Endothelial cell of umbilical vein (primary cell): ENCODE results near the gene NUP214. TPM values are rescaled to one million over a fixed set of nuclear protein-coding genes. Genes with fewer than 3 reads are reported as not detected.

Experiments
- BruUV-seq: library from RNA; stranded (reverse); fragments of 400-500 nt; replicated peaks from 2 replicates; lab custom pipeline; 2021; lab: Mats Ljungman, UMichigan
- CTCF ChIA-PET: fragments of 300-600, 350-600 bp; sonication (Branson Sonifier 250); formaldehyde crosslinking; loops from one replicate; lab custom pipeline; 2021; ENCODE audit warnings: antibody characterized with exemption, inconsistent platforms; lab: Charles Lee
- POLR2A ChIA-PET: fragments of 300-600, 350-600 bp; sonication (Branson Sonifier 250); formaldehyde crosslinking; loops from one replicate; lab custom pipeline; 2021; ENCODE audit warnings: antibody characterized with exemption, inconsistent platforms; lab: Charles Lee
- DNase-seq: peaks from one replicate; pipeline ENCODE4 v3.0.0-alpha.2; 2011; ENCODE audit warnings: low read depth, low spot score
- FAIRE-seq: peaks from 2 replicates; lab custom pipeline; 2011; peaks lifted over from hg19 to GRCh38; lab: Jason Lieb, UNC
- H2AFZ ChIP-seq: 2 replicates; pipeline ENCODE4 v1.6.0; 2012; ENCODE audit warnings: low read depth, low read length, control low read depth, inconsistent platforms
- H3K27ac ChIP-seq: 2 replicates; pipeline ENCODE4 v1.5.1; 2011; ENCODE audit warnings: low read depth, mild to moderate bottlenecking, control low read depth, low read length, moderate library complexity; ENCODE audit not compliant: insufficient read depth
- H3K27me3 ChIP-seq, 2 experiments: 2 replicates each; pipeline versions ENCODE4 v1.6.0 to v1.6.1; 2011; ENCODE audit warnings: low read length in 2 of 2, mixed read lengths in 1 of 2; ENCODE audit not compliant: control insufficient read depth in 2 of 2, insufficient read depth in 2 of 2
- H3K36me3 ChIP-seq, 2 experiments: 2 replicates in 1 of 2; 3 replicates in 1 of 2; pipeline ENCODE4 v1.5.1; 2011; ENCODE audit warnings: low read length in 2 of 2, mild to moderate bottlenecking in 1 of 2, moderate library complexity in 1 of 2; ENCODE audit not compliant: control insufficient read depth in 2 of 2, insufficient read depth in 2 of 2; ENCODE audit errors: extremely low read depth in 1 of 2
- H3K4me1 ChIP-seq: 3 replicates; pipeline ENCODE4 v1.5.1; 2011; ENCODE audit warnings: mild to moderate bottlenecking, low read length; ENCODE audit not compliant: control insufficient read depth, insufficient read depth; ENCODE audit errors: extremely low read depth
- H3K4me2 ChIP-seq: 2 replicates; pipeline ENCODE4 v1.6.1; 2011; ENCODE audit warnings: low read length, control low read depth, mixed read lengths; ENCODE audit not compliant: insufficient read depth
- H3K4me3 ChIP-seq, 3 experiments: fragments of 200-600 bp in 1 of 3; sonication (generic), shearing (Covaris generic) in 1 of 3; replicated peaks in 1 of 3; 2 replicates each; pipeline ENCODE4 v1.5.1; 2011 to 2016; ENCODE audit warnings: control low read depth in 3 of 3, low read length in 3 of 3, mild to moderate bottlenecking in 2 of 3, inconsistent platforms in 1 of 3, low read depth in 1 of 3, moderate library complexity in 1 of 3; ENCODE audit not compliant: insufficient read depth in 1 of 3
- H3K79me2 ChIP-seq: 2 replicates; pipeline ENCODE4 v1.6.0; 2012; ENCODE audit warnings: low read length, inconsistent platforms; ENCODE audit not compliant: control insufficient read depth, insufficient read depth
- H3K9ac ChIP-seq: replicated peaks from 2 replicates; pipeline ENCODE3; 2011; ENCODE audit warnings: low read length, control low read depth; ENCODE audit not compliant: insufficient read depth; ENCODE audit errors: extremely low read depth
- H3K9me1 ChIP-seq: replicated peaks from 3 replicates; pipeline ENCODE4 v1.6.0; 2011; ENCODE audit warnings: mild to moderate bottlenecking, low read length; ENCODE audit not compliant: control insufficient read depth, insufficient read depth; ENCODE audit errors: extremely low read depth
- H3K9me3 ChIP-seq: replicated peaks from 2 replicates; pipeline ENCODE4 v1.5.1; 2012; ENCODE audit warnings: low read length, inconsistent platforms; ENCODE audit not compliant: control insufficient read depth, insufficient read depth
- H4K20me1 ChIP-seq: replicated peaks from 2 replicates; pipeline ENCODE3; 2011; ENCODE audit warnings: mild to moderate bottlenecking, low read length; ENCODE audit not compliant: control insufficient read depth, insufficient read depth; ENCODE audit errors: extremely low read depth
- CTCF ChIP-seq, 2 donors: IDR thresholded peaks; 1 replicate in 1 of 2; 2 replicates in 1 of 2; pipeline ENCODE4 v1.5.1; 2011; ENCODE audit warnings: low read length in 2 of 2, mild to moderate bottlenecking in 2 of 2, moderate library complexity in 2 of 2, control low read depth in 1 of 2, inconsistent platforms in 1 of 2, low read depth in 1 of 2; ENCODE audit not compliant: insufficient read depth in 1 of 2; ENCODE audit errors: extremely low read depth in 1 of 2
- EZH2 ChIP-seq: IDR thresholded peaks from 2 replicates; pipeline ENCODE4 v1.6.1; 2012; ENCODE audit warnings: borderline replicate concordance, low read depth, mild to moderate bottlenecking, moderate library complexity, low read length, inconsistent platforms; ENCODE audit not compliant: severe bottlenecking
- FOS ChIP-seq: IDR thresholded peaks from 2 replicates; pipeline ENCODE4 v1.6.1; 2011; ENCODE audit warnings: mild to moderate bottlenecking, low read length, moderate library complexity, borderline replicate concordance; ENCODE audit not compliant: insufficient read depth
- GATA2 ChIP-seq: IDR thresholded peaks from 2 replicates; pipeline ENCODE4 v1.7.0; 2011; ENCODE audit warnings: low read depth, mild to moderate bottlenecking, moderate library complexity, mixed read lengths, low read length; ENCODE audit not compliant: insufficient read length, insufficient read depth
- JUN ChIP-seq: IDR thresholded peaks from 2 replicates; pipeline ENCODE4 v1.6.1; 2011; ENCODE audit warnings: borderline replicate concordance, low read depth; ENCODE audit not compliant: insufficient read length, insufficient read depth
- MYC ChIP-seq: IDR thresholded peaks from one replicate; pipeline ENCODE4 v1.6.1; 2011; ENCODE audit warnings: mild to moderate bottlenecking, low read depth, low read length
- POLR2A ChIP-seq: IDR thresholded peaks from 2 replicates; pipeline ENCODE4 v1.6.1; 2012; ENCODE audit warnings: low read depth, mild to moderate bottlenecking, control low read depth, low read length
- POLR2AphosphoS5 ChIP-seq: IDR thresholded peaks from 2 replicates; pipeline ENCODE4 v1.6.1; 2012; ENCODE audit warnings: low read depth, mild to moderate bottlenecking, control low read depth, low read length, moderate library complexity; ENCODE audit not compliant: insufficient read depth
- dilution Hi-C: fragments of 300-500 bp; cut with MboI; formaldehyde crosslinking; loops from one replicate; pipeline ENCODE4 v1.15.0; 2019; ENCODE audit warnings: low sequenced_read_pairs; ENCODE audit not compliant: extremely low pct_ligation_motif_present
- intact Hi-C: fragments of 100-400 bp; cut with micrococcal nuclease; formaldehyde crosslinking; loops from one replicate; pipeline ENCODE4 v1.10.0; 2022
- polyA plus RNA-seq, 4 experiments: library from polyadenylated mRNA; depleted of rRNA in 3 of 4; stranded (reverse) in 3 of 4; unstranded in 1 of 4; fragments of >200 nt; gene quantifications; 2 replicates each; pipeline versions ENCODE4 v1.2.1 to v1.2.3, GENCODE V29; 2011 to 2012; ENCODE audit warnings: missing spikeins in 1 of 4
- total RNA-seq: library from RNA; stranded (reverse); gene quantifications from 2 replicates; pipeline ENCODE4 v1.2.3, GENCODE V29; 2021
- TF ChIP-seq, protein P1 (sequence below): IDR thresholded peaks from 2 replicates; pipeline ENCODE4 v1.6.1; 2011; ENCODE audit not compliant: insufficient read depth, insufficient read length

Gene NUP214
- total and polyA plus RNA-seq, 2 donors (not counting 3 experiments of a cell fraction or from before 2014, with no cell fraction given) = 28.7 to 65.9 TPM

- no peaks in the 10 kb centered on the region for H4K20me1 ChIP-seq
- POLR2A ChIA-PET = no interaction called here
- H3K27me3 ChIP-seq = peaks cover 5 to 10% of the 10 kb centered on the region in 2 experiments
- H3K4me2 ChIP-seq = no peak overlapping the region
- H3K27ac ChIP-seq = no peak overlapping the region
- H3K79me2 ChIP-seq = no peaks in the 10 kb centered on the region
- BruUV-seq = no TSS peak
- H3K9me1 ChIP-seq = no peaks in the 10 kb centered on the region
- H2AFZ ChIP-seq = no peak overlapping the region
- no peaks in the 10 kb centered on the region for H3K9me3 ChIP-seq
- H3K4me3 ChIP-seq = no peak overlapping the region
- no peak for TF ChIP-seq POLR2AphosphoS5
- no peak for TF ChIP-seq GATA2
- TF ChIP-seq CTCF (IDR thresholded peaks at IDR 0.05; ENCODE audit: extremely low read depth in 1 of 2, insufficient read depth in 1 of 2, low read depth in 1 of 2, low read length in 2 of 2) = no peak
- no peak for TF ChIP-seq MYC
- TF ChIP-seq, protein P1, sequence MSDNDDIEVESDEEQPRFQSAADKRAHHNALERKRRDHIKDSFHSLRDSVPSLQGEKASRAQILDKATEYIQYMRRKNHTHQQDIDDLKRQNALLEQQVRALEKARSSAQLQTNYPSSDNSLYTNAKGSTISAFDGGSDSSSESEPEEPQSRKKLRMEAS = no peak
- TF ChIP-seq FOS = no peak
- TF ChIP-seq EZH2 = no peak
- TF ChIP-seq JUN = no peak
- no peak for TF ChIP-seq POLR2A
- FAIRE-seq (no peak), DNase-seq (no peak)
- dilution Hi-C loops = no loop called here
- no peak overlapping the region for H3K9ac ChIP-seq
- CTCF ChIA-PET = interaction anchor here (0.9 to 1.8 kb wide), 3 partner anchors 17 to 43 kb away, joined by 3 to 4 read pairs (median 3); no protein-coding TSS in a partner anchor
- no peaks in the 10 kb centered on the region for H3K36me3 ChIP-seq
- intact Hi-C loops = no loop called here
- H3K4me1 ChIP-seq = peaks cover 7% of the 10 kb centered on the region
Observed at GRCh38 chr9:131100445-131100844, 24.9 kb upstream of the NUP214 start.
